NCI-H2171 (cell line): ENCODE data around the gene RNF207.
"Not testable (repeated sequence)": the region's sequence is repeated elsewhere in the genome, so short reads cannot be mapped to it uniquely, and the experiment has no call there.

ENCODE experiments used
- DNase-seq: peaks from one replicate; lab custom pipeline; 2025; lab: John Stamatoyannopoulos, UW

The RNF207 gene

GRCh38 chr1:6200188-6200809, 5.6 kb upstream of the RNF207 start:
- no peak for DNase-seq

DNA sequence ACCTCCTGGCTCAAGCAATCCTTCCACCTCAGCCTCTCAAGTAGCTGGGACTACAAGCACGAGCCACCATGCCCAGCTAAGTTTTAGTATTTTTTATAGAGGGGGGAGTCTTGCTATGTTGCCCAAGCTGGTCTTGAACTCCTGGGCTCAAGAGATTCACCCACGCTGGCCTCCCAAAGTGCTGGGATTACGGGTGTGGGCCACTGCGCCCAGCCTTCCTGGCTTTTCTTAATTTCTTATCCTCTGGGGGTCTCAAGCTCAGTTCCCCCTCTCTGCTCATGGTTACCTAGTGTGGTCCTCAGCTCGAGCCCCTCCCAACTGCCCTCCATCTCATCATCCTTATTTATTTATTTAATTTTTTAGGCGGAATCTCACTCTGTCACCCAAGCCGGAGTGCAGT, 3.7 kb upstream of the RNF207 start:
- DNase-seq: no peak

GRCh38 chr1:6206520-6206855, 569 bp downstream of the RNF207 start:
- DNase-seq: no peak

GRCh38 chr1:6207075-6207885, 1.4 kb downstream of the RNF207 start:
- no peak for DNase-seq

DNA sequence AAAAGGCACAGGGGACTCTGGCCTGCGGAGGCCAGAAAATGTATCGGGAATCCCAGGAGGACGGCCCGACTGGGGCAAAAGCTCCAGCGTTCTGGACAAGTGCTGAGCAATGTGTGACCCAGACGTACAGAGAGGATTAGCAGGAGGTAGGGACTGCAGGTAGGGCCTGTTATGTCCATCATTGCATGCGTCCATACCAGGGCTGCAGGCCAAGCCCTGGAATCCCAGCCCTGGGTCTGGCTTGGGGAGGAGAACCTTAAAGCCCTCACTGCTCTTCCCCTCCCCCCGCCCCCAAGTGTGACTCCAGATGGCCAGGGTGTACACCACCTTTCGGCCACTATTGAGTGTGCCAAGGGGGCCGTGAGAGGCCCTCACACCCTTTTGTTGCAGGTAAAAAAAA, 2.0 kb downstream of the RNF207 start:
- DNase-seq: no peak

DNA sequence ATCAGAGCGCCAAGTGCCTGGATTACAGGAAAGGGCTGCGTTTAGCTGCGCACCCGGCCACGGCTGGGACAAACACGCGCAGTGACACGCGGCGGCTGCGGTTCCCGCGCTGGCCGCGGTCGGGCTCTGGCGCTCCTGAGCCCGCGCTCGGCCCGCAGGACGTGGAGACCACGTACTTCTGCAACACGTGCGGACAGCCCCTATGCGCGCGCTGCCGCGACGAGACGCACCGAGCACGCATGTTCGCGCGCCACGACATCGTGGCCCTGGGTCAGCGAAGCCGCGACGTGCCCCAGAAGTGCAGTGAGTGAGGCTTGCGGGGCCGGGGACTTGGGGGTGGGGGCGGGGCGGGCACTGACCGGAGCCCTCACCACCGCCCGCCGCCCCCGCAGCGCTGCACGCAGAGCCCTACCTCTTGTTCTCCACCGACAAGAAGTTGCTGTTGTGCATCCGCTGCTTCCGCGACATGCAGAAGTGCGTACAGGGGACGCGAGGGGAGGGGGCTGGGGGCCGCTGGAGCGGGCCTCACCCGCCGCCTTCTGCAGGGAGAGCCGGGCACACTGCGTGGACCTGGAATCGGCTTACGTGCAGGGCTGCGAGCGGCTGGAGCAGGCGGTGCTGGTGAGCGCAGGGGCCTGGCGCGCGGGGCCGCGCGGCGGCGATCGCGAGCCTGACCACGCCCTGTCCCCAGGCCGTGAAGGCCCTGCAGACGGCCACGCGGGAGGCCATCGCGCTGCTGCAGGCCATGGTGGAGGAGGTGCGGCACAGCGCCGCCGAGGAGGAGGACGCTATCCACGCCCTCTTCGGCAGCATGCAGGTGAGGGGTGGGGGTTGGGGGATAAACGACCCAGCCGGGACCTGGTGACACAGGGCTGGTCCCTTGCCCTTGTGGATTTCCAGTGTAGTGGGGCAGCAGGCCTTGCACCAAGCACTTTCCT, 3.1 kb downstream of the RNF207 start:
- DNase-seq: no peak

DNA sequence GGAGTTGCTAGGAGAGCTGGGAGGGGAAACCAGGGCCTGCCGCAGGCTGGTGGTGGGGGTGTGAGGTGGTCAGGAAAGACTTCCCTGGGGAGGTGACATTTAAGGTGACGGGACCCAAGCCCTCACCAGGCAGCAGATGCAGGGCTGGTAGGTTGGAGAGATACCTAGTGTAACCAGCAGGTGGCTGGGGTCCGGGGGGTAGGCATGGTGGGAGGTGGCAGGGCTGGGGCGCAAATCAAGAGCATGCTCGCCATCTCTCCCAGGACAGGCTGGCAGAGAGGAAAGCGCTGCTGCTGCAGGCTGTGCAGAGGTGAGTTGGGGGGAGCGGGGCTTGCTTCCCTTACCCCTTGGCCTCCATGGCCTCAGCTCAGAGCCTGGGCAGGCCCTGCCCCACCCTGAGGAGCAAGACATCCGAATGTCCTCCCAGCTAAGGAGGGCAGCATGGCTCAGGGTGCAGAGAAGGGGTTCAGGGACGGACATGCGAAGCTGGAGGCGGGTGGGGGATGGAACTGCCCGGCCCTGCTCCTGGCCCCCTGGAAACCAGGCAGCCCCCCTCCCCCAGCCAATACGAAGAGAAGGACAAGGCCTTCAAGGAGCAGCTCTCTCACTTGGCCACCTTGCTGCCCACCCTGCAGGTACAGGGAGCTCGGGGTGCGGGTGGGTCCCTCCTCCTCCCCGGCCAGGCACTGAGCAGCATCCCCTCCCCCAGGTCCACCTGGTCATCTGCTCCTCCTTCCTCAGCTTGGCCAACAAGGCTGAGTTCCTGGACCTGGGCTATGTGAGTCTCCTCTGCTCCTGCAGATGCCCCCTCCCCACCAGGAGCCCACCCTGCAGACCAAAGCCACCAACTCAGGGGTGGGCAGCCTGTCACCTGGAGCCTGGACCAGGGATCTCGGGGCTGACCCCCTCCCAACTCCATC, 4.0 kb downstream of the RNF207 start:
- DNase-seq: no peak

GRCh38 chr1:6210591-6211355, 4.9 kb downstream of the RNF207 start:
- DNase-seq: no peak

GRCh38 chr1:6211731-6212130, 5.8 kb downstream of the RNF207 start:
- DNase-seq: no peak

GRCh38 chr1:6212193-6212959, 6.5 kb downstream of the RNF207 start:
- DNase-seq: no peak

- DNase-seq: no peak
These were observed 12.7 kb downstream of the RNF207 start for GRCh38 chr1:6218375-6219164.

DNA sequence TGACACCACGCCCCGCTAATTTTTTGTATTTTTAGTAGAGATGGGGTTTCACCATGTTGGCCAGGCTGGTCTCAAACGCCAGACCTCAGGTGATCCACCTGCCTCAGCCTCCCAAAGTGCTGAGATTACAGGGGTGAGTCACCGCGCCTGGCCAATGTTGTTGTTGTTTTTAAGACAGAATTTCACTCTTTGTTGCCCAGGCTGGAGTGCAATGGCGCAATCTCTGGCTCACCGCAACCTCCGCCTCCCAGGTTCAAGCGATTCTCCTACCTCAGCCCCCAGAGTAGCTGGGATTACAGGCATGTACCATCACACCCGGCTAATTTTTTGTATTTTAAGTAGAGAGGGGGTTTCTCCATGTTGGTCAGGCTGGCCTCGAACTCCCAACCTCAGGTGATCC, 13.7 kb downstream of the RNF207 start:
- not testable (repeated sequence) for DNase-seq

- no peak for DNase-seq
These were observed 14.3 kb downstream of the RNF207 start for GRCh38 chr1:6220236-6220635.

GRCh38 chr1:6221210-6221784, 15.4 kb downstream of the RNF207 start:
- no peak for DNase-seq

DNA sequence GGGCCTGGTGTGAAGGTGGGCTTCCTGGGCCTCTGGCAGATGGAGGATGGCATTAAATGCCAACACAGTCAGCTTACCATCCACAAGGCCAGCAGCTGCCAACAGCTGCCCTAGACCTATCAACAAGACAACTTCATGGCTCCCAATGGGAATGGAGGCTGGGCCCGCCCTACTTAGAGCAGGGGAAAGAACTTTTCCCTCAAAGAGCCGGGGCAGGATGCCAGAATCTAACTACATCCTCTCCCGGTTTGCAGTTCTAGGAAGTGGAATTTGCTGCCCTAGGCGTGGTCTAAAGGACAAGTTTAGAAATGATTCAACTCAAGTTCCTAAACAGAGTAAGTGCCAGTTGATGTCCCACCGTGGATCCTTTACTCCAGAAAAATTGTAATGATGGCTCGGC, 16.7 kb downstream of the RNF207 start:
- DNase-seq: no peak

DNA sequence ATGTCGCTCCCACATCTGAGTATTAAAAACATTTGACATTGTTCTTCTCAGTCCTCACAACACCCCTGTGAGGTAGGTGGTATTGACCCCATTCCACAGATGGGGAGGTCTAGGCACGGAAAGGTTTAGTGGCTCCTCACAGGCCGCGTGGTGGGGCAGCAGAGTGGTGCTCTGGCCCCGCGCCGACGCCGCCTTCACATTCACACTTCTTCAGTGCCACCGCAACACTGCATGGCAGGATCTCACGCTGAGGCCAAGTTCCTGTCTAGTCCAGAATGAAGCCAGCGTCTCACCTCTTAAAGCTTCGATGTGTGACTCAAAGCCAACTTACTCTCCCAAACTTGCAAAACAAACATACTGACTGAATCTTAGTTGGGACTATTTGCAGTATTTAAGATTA, 17.7 kb downstream of the RNF207 start:
- DNase-seq: no peak

DNA sequence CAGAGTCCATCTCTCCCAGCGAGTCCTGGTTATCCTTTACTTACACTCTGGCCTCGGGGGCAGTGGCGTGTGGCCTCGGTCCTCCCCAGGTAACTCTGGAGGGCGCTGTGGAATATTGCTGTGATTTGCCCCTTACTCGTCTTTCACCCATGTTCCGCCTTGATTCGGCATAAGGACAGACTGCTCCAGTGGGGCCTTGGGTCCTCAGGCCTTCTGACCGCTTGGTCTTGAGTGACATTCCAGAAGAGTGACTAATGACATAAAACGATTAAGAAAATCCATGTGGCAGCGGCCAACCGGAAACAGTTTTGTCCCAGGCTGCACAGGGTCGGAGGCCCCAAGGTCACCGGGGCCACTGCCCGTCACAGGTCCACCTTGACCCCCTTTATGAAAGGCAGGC, 18.8 kb downstream of the RNF207 start:
- DNase-seq: no peak

DNA sequence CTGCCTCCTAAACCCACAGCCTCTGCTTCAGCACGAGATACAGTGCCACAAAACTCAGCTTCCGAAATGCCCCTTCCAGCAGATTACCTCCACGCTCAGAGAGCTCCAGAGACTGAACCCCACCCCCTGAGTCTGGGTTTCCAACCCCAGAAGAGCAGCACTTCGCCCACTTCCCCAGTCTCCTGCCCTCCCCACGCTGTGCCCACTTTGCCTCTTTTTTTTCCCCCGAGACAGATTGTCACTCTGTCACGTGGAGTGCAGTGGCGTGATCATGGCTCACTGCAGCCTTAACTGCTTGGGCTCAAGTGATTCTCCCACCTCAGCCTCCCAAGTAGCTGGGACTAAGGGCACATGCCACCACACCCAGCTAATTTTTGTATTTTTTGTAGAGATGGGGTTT, 19.7 kb downstream of the RNF207 start:
- no peak for DNase-seq

DNA sequence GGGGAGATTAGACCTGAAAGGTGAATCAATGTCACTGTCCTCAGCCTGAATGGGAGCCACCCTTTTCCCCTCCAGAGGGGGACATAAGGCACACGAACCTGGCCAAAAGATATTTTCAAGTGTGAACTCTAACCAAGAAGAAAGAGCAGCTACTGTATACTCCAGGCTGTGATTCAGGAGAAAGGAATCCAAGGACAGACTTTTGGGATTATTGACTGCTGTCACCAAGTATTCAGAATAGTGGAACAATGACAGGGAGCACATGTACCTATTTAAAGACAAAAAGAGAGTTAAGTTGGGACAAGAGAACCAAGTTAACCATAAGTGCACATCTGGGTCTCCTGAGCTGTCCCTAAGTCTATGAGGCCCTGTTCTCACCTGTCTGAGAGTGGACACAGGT, 27.5 kb downstream of the RNF207 start:
- DNase-seq: no peak
